Measurements from ENCODE around the gene PLPP4.

- no peak for TF ChIP-seq POLR2AphosphoS5 (IDR thresholded peaks at IDR 0.05)
- TF ChIP-seq CTCF (IDR thresholded peaks at IDR 0.05 in 8 of 11, conservative IDR thresholded peaks at IDR 0.05 in 3 of 11): no peak
These were observed 16.6 kb downstream of the PLPP4 start for GRCh38 chr10:120473593-120473992.
